ENCODE data around the gene NPEPPS.

NPEPPS gene

DNA sequence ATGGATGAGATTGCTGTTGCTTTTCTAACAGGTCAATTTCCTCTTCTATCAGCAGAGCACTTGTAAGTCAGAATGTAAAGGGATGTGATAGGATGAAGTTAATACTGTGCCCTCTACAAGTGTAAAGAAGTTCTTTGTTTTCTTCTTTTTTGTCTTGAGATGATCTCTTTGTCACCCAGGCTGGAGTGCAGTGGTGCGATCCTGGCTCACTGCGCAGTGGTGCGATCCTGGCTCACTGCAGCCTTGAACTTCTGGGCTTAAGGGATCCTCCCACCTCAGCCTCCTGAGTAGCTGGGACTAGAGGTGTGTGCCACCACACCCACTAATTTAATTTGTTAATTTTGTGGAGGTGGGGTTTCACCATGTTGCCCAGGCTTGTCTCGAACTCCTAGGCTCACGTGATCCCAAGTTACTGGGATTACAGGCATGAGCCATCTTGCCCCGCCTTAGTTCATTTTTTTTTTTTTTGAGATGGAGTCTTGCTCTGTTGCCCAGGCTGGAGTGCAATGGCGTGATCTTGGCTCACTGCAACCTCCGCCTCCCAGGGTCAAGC is 97.2 kb downstream of the NPEPPS start:
- DNase-seq (ENCODE audit: low spot score), result no peak

- no peak for DNase-seq (ENCODE audit: low spot score)
Measured at GRCh38 chr17:47629826-47630225, 98.9 kb downstream of the NPEPPS start.

- no peak for DNase-seq (ENCODE audit: low spot score)
Measured at GRCh38 chr17:47630614-47631013, 99.7 kb downstream of the NPEPPS start.

DNA sequence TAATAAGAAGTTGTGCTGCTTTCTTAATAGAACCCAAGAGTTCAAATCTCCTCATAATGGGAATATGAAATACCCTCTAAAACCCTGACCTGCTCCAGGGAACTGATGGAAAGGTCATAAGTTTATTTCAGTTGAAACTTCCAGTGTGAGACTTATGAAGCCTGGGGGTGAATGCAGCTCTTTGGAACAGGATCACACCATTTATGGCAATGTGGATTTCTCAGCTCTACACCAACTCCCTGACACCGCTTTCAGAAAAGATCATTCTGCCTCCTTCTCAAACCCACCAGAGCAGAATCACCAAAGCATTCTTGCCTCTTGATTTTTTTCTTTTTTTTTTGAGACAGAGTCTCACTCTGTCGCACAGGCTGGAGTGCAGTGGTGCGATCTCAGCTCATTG is 102.1 kb downstream of the NPEPPS start:
- DNase-seq (ENCODE audit: low spot score), result no peak

GRCh38 chr17:47633996-47634395 is 103.1 kb downstream of the NPEPPS start:
- no peak for DNase-seq (ENCODE audit: low spot score)

GRCh38 chr17:47634870-47635269 is 104.0 kb downstream of the NPEPPS start:
- no peak for DNase-seq (ENCODE audit: low spot score)

DNA sequence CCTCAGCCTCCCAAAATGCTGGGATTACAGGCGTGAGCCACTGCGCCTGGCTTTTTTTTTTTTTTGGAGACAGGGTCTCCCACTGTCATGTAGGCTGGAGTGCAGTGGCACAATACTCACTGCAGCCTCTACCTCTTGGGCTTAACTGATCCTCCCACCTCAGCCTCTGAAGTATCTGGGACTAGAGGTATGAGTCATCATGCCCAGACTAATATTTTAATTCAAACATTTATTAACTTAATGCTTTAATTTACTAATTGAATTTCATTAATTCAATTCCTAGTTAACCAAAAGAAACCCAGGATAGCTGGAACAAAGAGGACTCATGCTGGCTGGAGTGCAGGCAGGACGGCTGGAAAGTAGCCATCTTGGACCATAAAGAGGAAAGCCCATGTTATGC is 104.8 kb downstream of the NPEPPS start:
- no peak for DNase-seq (ENCODE audit: low spot score)

DNA sequence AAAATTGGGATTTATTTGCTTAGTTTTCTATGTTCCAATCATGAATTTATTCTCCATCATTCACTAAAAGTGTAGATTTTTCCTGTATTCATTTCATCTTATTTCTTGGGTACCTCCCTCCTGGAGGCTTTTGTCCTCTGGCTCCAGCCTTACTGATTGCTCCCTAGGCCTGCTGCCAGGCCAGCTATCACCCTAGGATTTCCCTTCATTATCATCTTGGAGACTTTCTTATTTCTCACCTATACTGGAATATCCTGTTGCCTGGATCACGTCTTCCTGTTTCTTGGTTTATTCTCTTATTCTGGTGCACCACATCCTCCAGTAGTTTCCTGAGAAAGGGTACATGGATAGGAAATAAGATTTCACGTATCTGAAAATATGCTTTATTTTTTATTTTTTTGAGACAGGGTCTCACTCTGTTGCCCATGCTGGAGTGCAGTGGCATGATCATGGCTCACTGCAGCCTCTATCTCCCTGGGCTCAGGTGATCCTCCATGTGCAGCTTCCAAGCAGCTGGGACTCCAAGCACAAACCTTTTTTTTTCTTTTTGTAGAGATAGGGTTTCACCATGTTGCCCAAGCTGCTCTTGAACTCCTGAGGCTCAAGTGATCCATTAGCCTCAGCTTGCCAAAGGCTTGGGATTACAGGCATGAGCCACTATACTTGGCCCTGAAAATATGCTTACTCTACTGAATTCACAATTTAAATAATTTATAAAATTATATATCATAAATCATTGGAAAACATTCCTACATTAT is 105.5 kb downstream of the NPEPPS start:
- DNase-seq (ENCODE audit: low spot score), result no peak

- DNase-seq (ENCODE audit: low spot score), result no peak
Measured at GRCh38 chr17:47638903-47639302, 108.0 kb downstream of the NPEPPS start.

GRCh38 chr17:47640076-47640475 is 109.2 kb downstream of the NPEPPS start:
- DNase-seq (ENCODE audit: low spot score), result no peak

GRCh38 chr17:47641202-47641601 is 110.3 kb downstream of the NPEPPS start:
- no peak for DNase-seq (ENCODE audit: low spot score)

- no peak for DNase-seq (ENCODE audit: low spot score)
Measured at GRCh38 chr17:47643116-47643515, 112.2 kb downstream of the NPEPPS start.

GRCh38 chr17:47644324-47644723 is 113.4 kb downstream of the NPEPPS start:
- DNase-seq (ENCODE audit: low spot score), result no peak

DNA sequence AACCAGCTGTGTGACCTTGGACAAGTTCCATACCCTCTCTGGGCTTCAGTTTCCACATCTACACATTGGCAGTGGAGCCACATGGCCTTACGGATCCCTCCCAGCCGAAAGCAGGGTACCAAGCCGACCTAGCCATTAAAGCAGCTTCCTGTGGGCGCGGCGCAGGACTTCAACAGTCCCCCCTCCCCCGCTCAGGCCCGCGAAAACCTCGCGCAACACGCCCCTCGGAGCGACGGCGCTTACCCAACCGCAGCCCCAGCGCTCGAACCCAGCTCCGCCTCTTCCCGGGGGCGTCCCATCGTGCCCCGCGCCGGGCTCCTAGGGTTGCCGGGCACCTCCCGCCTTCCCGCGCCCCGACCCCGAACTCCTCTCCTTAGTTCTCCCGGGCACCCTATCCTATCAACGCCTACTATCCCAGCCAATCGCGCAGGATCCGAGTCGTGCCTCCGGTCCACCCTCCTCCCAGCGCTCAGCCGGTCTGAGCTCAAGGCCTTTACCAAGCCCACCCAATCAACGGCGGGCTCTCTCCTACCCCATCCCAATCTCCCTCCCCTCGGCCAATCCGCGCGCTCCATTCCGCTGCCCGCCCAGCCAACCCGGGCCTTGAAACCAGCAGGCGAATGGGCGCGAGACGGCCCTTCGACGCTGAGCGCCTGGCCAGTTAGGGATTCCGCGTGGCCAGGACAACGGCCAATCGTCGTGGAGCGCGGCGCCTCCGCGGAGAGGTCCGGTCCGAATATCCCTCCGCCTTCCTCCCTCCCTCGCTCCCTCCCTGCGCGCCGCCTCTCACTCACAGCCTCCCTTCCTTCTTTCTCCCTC is 118.5 kb downstream of the NPEPPS start, which contains the start of gene KPNB1:
Gene KPNB1 (plus strand): TSS at position 767 of the 819 bp plus-strand sequence. CDS start 326 bp downstream, outside the sequence.
- peak; percentile 97 for DNase-seq (ENCODE audit: low spot score)

GRCh38 chr17:47649972-47650524 is 119.1 kb downstream of the NPEPPS start:
- no peak for DNase-seq (ENCODE audit: low spot score)

- peak; percentile 100 for DNase-seq (ENCODE audit: low spot score)
Measured at GRCh38 chr17:47650525-47651522, 119.9 kb downstream of the NPEPPS start.

GRCh38 chr17:47651704-47652103 is 120.8 kb downstream of the NPEPPS start:
- no peak for DNase-seq (ENCODE audit: low spot score)

- DNase-seq (ENCODE audit: low spot score), result no peak
Measured at GRCh38 chr17:47652570-47652969, 121.7 kb downstream of the NPEPPS start.

DNA sequence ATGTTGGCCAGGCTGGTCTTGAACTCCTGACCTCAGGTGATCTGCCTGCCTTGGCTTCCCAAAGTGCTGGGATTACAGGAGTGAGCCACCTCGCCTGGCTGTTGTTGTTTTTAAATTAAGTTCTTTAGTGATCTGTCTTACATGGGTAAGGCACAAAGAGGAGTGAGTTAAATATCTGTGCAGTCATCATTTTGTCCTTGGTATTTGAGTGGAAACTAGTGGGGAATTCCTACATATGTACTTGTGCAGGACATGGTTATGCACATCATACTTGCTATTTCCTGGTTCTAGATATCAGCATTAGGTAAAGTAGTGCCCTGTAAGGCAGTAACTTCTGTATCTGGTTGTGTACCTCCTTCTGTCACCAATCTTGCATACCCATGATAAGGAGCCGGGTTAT is 122.5 kb downstream of the NPEPPS start:
- DNase-seq (ENCODE audit: low spot score), result no peak

DNA sequence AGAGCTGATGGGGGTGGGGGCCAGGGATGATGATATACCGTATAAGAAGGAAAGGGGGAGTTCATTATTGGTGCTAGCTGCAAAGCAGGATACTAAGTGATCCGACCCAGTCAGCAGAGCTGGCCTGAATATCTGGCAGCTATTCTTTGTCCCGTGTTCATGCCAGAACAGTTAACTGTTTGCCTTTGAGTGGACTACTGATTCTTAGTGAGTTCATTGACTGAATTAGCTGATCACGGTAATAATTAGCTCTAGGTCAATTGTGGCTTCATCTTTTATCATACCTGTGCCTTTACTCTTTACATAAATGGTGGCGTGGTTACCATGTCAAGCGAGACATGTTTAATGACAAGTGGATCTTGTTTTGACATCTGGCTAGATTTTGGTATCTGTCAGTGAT is 124.1 kb downstream of the NPEPPS start:
- no peak for DNase-seq (ENCODE audit: low spot score)

DNA sequence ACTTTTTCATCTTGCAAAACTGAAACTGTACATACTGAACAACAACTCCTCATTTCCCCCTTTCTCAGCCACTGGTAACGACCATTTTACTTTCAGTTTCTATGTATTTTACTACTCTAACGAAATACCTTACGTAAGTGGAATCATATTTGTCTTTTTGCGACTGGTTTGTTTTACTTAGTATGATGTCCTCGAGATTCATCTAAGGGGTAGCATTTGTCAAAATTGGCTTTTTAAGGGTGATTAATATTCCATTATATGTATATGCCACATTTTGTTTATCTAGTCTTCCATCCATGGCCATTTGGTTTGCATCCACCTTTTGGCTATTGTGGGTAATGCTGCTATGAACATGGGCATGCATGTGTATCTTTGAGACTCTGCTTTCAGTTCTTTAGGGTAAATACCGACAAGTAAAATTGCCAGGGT is 129.2 kb downstream of the NPEPPS start:
- no peak for DNase-seq (ENCODE audit: low spot score)

All from D341Med (cell line).